HG03378 (cell line): ENCODE data around the gene ACTR3C.

Experiments used
- ATAC-seq: cut with Tn5 transposase; IDR thresholded peaks from one replicate; pipeline ENCODE4 v1.9.1; 2021; ENCODE audit warnings: mild to moderate bottlenecking, moderate library complexity; ENCODE audit not compliant: unreplicated experiment

The ACTR3C gene

DNA sequence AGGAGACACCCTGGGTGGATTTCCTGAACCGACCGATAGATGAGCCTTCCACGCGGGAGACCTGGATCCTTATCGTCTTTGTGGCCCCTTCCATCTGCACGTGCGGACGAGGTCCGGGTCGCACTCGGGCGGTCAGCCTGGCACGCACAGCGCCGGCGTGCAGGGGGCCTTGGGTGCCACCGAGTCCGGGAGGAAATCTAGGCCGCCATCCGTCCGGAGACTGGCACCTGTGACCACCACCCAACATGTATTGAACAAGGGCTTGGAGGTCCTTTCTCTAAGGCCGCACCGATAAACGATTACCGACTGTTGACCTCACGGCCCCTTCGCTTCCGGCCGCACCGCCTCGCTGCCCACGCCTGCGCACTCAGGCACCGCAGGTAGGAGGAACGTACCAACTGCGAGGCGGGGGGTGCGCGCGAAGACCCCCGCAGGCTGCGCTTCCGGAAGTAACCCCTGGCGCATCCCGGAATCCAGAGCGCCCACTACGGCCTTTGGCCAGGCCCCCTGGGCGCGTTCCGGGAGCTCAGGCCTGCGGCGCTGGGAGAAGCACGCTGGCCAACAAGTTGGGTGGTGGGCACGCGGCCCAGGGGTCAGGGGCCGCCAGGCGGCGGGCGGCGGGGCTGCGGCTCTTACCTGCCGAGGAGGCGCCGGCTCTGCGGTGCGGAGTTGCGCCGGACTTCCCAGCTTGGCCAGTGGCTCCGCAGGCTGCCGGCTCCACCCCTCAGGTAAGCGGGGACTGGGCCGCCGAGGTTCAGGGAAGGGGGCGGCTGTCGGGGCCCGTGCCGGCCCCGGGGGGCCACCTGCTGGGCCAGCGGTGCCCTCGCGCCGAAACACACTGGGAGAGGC, at the start of gene ACTR3C, which contains the start of gene LRRC61:
ACTR3C (minus strand) TSS at position 713 of the 849 bp plus-strand sequence. CDS start 28,249 bp downstream, outside the sequence.
LRRC61 (plus strand) TSS at position 523 of the 849 bp plus-strand sequence. CDS start 13,507 bp downstream, outside the sequence.
- ATAC-seq = peak; percentile 45

DNA sequence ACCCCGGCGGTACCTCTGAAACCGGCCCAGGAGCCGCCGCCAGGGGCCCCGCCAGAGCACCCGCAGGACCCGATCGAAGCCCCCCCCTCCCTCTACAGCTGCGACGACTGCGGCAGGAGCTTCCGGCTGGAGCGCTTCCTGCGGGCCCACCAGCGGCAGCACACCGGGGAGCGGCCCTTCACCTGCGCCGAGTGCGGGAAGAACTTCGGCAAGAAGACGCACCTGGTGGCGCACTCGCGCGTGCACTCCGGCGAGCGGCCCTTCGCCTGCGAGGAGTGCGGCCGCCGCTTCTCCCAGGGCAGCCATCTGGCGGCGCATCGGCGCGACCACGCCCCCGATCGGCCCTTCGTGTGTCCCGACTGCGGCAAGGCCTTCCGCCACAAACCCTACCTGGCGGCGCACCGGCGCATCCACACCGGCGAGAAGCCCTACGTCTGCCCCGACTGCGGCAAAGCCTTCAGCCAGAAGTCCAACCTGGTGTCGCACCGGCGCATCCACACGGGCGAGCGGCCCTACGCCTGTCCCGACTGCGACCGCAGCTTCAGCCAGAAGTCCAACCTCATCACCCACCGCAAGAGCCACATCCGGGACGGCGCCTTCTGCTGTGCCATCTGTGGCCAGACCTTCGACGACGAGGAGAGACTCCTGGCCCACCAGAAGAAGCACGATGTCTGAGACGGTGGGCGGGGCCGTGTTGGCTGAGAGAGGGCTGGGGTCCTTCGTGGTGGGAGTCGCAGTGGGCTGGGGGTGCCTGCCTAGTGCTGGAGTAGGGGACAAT, 49.1 kb upstream of the ACTR3C start:
- ATAC-seq = no peak

DNA sequence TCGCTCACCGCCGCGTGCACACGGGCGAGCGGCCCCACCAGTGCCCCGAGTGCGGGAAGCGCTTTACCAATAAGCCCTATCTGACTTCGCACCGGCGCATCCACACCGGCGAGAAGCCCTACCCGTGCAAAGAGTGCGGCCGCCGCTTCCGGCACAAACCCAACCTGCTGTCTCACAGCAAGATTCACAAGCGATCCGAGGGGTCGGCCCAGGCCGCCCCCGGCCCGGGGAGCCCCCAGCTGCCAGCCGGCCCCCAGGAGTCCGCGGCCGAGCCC, 48.6 kb upstream of the ACTR3C start:
- no peak for ATAC-seq

GRCh38 chr7:150371131-150371995, 48.0 kb upstream of the ACTR3C start:
- ATAC-seq = no peak

DNA sequence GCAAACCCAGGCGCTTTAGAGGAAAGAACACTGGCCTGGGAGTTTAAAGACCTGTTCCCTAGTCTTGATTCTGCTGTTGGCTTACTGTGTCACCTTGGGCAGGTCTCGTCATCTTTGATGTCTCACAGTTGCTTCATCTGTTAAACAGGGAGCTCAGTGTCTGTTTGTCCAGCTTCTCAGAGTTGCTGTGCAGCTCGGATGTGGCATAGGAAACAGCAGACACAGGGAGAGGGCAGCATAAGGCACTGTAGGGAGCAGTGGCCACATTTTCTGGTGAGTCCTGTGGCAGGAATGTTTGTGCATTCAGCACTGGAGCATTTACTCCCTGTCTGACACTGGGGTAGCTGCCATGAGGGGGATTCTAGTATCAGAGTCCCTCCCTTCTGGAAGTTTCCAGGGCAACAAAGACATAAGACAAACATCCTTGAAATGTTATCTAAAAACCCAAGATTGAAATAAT, 47.3 kb upstream of the ACTR3C start:
- no peak for ATAC-seq

GRCh38 chr7:150369748-150370501, 46.6 kb upstream of the ACTR3C start:
- ATAC-seq = no peak

DNA sequence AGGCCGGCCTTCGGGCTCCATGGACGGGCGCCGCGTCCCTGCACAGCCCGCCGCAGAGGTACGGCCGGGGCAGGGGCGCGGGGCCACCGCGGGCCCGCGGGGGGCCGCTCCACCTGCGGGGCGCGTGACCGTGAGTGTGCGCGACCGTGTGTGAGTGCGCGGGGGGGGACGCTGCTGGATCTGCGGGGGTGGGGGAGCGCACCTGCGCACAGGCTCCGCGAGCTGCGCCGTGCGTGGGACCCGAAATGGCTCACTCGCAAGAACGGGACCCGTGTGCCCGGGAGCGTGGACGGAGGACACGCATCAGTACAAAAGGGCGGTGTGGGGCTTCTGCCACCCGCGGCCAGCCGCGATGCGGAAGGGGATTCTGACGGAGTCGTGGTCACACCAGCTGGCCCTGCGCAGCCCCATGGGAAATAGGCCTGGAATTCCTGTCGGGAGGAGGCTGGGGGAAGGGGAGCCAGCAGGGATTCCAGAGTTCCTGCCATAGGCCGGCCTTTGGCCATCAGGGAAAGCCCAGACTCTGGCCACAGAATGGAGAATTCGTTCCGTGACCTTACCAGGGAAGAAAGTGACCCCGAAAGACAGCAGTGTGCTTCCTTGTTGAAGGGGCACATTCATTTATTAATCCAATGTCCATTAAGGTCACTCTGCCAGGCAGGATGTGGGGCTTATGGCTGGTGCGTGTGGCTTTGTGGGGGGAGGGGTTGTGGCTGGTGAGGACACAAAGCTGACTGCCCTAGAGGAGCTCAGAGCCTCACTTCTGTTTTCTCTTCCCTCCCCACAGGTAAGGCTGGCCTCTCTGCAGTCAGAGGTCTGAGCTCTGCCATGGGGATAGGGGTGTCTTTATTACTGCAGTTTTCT, 45.8 kb upstream of the ACTR3C start:
- ATAC-seq = peak; percentile 48

DNA sequence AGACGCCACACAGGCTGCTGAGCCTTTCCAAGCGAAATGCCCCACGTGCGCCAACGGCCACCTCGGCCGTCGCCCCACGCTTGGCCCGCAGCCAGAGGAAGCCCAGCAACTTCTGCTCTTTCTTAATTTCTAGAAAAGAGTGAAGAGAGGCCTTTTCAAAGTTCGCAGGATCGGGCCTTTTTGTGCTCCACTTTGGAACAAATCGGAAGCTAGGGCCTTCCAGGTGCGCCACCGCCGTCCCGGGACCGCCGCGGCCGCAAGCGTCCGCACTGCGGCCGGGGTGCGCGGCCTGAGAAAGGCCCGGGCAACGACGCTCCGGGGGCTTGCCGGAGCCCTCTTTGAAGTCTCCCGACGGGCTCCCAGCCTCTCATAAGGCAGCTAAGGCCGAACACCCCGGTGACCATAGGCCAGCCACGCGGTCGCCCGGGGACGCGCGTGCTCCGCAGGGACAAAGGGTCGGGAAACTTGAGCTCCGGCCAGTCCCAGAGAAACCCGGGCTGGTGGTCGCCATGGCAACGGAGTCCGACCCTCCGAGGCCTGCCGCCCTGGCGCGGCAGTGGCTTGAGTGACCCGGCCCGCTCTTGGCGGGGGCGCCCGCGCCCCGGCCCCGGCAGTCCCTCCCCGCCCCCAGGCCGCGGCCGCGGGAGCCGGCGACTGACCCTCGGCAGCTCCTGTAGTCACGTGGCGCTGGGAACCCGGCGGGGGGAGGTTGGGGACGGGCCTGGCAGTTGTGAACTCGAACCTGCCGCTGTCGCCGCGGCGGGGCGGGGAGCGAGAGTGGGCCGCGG, 44.9 kb upstream of the ACTR3C start, which contains the start of gene REPIN1:
REPIN1 (plus strand) TSS at position 727 of the 788 bp plus-strand sequence. CDS start 890 bp downstream, outside the sequence.
- peak; percentile 33 for ATAC-seq

- no peak for ATAC-seq
Measured at GRCh38 chr7:150367677-150368095, 44.3 kb upstream of the ACTR3C start.

DNA sequence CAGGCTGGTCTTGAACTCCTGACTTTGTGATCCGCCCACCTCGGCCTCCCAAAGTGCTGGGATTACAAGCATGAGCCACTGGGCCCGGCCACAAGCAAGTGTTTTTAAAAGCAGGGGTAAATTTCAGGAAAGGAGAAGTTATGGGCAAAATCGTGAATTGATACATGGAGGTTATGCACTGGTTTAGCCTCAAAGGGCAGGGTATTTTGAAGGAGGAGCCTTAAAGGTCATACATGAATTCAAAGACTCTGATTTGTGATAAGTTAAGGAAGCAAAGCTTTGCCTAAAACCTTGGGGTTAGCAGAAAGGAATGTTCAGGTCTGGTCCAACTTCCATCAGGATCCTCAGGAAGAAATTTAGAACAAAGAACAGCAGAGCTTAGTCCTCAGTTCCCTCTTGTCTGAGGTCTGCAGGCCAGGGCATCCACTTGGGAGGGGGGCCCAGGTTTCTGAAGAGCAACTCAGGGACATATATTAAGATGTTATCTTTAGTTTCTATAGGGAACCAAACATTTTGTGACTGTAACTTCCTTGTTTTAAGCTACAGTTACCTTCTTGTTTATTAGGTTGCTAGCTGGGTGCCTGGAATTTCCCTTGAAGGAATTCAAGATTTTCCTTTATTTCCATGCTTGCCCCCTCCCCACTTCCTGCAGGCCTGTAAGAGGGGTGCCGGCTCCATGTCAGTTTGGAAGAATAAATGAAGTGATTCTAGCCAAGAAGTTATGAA, 42.5 kb upstream of the ACTR3C start:
- ATAC-seq = no peak

DNA sequence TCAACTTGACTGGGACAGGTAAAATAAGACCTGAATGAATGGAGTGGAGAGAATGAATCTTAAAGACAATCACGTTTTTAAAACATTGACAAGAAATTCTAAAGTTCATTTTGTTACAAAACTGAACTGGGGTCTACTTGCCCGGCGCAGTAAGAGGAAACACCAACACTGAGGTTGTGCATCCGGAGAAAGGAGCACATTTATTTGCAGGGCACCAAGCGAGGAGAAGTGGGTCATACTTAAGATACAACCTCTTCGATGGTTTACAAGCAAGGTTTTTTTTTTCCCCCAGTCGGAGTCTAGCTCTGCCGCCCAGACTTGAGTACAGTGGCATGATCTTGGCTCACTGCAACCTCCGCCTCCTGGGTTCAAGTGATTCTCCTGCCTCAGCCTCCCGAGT, 41.8 kb upstream of the ACTR3C start:
- ATAC-seq = no peak

DNA sequence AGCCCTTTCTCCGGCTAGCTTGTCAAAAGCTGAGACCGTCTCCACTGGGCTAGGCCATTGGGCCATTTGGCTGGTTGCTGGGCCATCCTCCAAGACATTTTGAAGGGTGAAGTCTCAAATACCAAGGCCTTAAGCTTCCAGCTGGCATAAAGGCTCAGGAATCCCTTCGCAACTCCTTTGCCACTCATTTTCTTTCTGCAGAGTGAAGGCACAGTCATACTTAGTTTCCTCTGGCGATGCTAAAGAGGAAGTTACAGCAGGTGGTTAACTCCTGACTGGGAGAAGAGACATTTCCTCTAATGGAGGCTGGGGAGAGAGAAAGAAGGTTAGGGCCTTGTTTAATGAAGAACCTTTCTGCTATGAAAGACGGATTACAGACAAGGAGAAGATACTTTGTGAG, 40.5 kb upstream of the ACTR3C start:
- ATAC-seq = no peak

DNA sequence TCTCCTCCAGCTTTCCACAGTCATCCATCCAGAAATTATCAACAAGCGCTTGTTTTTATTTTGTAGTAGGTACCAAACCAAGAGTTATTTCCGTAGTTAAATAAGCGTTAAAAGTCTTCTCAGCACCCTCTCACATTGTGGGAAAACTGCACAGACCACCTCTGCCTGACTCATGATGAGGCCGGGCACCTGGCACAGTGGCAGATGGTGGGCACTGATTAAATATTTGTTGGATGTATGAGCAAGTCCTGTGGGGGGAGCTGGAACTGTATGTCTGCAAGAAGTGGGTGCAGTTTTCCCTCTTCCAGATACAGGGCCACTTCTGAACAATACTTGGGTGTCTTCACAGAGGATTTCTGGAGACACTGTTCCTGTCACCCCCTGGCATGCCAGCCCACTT, 40.0 kb upstream of the ACTR3C start:
- ATAC-seq = no peak

DNA sequence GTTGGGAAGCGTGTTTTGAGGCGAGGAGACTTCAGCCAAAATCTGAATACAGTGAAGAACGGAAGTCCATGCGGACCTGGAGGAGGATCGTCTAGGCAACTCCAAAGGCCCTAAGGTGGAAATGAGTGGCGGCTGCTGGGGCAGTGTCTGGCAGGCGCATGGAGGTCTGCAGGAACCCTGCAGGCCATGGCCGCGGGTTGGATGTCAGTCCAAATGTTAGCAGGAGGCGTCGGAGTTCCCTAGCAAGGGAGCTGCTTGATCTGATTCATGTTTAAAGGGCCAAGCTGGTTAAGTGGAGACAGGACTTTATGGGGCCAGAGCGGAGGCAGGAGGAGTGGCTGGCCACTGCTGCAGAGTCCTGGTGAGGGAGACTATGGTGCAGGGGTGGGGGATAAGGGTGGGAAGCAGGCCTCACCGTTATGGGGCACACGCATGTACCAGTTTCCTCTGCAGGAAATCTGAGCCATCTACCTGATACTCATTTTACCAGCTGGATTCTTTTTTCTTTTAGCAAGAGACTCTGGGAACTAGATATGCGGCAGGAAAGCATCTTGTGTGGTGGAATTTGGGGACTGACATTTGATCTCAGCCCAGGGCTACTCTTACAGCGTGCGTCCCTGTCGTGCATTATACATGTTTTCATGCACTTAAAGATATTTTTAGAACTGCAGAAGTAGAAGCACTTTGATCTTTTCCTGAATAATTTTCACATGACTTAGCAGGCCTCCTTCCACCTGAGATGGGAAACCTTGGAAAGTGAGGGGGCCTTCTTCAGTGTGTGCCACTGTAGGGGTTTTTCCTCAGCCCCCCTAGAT, 38.7 kb upstream of the ACTR3C start:
- ATAC-seq = no peak

DNA sequence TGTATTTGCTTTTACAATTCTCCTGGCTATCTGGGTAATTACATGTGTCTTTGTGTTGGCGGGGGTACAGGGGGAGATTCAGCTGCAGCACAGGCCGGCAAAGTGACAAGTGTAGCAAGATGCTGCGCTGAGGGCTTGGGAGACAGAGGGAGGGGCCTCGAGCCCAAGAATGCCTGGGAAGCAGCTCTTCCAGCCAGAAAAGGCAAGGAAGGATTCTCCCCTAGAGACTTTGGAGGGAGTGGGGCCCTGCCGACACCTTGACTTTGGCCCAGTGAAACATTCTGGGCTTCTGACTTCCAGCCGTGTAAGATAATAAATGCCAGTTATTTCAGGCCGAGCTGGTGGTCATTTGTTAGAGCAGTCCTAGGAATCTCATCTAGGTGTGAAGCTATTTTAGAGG, 38.1 kb upstream of the ACTR3C start:
- ATAC-seq = no peak

DNA sequence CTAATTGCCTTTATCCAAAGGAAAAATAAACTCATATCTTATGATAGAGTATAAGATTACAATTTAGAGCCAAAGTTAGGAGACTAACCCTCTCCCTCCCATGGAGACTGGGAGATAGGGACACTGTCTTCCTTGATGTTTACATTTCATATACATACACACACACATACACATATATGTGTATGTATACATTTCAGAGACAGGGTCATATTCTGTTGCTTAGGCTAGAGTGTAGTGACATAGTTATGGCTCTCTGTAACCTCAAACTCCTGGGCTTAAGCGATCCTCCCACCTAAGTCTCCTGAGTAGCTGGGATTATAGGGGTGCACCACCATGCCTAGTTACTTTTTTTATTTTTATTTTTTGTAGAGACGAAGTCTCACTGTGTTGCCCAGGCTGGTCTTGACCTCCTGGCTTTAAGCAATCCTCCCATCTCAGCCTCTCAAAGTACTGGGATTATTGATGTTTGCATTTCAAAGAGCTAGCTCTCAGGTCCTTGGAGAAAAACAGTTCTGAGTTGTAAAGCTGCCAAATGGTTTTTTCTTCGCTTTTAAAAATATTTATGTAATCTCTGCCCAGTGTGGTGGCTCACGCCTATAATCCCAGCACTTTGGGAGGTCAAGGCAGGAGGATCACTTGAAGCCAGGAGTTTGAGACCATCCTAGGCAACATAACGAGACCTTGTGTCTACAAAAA, 37.2 kb upstream of the ACTR3C start:
- no peak for ATAC-seq
